ENCODE results near the gene NCOA7.

DNA sequence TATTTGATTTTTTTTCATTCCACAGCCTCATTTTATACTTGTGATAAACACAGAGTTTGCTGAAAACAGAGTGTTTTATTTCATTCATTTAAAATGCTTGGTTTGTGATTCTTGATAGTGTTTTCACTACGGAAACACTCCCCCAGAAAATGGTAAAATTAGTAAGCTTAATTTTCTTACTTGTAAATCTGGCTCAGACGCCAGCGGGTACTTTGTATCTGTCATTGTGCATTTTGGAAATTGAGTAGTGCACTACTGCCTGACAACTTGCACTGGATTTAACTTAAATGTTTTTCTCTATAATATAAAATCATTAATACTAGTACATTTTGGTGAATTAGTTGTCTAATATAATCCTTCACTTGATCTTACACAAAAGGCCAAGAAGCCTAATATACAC lies 128.9 kb downstream of the NCOA7 start:
- TF ChIP-seq, protein P1, sequence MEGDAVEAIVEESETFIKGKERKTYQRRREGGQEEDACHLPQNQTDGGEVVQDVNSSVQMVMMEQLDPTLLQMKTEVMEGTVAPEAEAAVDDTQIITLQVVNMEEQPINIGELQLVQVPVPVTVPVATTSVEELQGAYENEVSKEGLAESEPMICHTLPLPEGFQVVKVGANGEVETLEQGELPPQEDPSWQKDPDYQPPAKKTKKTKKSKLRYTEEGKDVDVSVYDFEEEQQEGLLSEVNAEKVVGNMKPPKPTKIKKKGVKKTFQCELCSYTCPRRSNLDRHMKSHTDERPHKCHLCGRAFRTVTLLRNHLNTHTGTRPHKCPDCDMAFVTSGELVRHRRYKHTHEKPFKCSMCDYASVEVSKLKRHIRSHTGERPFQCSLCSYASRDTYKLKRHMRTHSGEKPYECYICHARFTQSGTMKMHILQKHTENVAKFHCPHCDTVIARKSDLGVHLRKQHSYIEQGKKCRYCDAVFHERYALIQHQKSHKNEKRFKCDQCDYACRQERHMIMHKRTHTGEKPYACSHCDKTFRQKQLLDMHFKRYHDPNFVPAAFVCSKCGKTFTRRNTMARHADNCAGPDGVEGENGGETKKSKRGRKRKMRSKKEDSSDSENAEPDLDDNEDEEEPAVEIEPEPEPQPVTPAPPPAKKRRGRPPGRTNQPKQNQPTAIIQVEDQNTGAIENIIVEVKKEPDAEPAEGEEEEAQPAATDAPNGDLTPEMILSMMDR (IDR thresholded peaks at IDR 0.05; ENCODE audit: insufficient read depth, low read length): no peak
- TF ChIP-seq, protein P2, sequence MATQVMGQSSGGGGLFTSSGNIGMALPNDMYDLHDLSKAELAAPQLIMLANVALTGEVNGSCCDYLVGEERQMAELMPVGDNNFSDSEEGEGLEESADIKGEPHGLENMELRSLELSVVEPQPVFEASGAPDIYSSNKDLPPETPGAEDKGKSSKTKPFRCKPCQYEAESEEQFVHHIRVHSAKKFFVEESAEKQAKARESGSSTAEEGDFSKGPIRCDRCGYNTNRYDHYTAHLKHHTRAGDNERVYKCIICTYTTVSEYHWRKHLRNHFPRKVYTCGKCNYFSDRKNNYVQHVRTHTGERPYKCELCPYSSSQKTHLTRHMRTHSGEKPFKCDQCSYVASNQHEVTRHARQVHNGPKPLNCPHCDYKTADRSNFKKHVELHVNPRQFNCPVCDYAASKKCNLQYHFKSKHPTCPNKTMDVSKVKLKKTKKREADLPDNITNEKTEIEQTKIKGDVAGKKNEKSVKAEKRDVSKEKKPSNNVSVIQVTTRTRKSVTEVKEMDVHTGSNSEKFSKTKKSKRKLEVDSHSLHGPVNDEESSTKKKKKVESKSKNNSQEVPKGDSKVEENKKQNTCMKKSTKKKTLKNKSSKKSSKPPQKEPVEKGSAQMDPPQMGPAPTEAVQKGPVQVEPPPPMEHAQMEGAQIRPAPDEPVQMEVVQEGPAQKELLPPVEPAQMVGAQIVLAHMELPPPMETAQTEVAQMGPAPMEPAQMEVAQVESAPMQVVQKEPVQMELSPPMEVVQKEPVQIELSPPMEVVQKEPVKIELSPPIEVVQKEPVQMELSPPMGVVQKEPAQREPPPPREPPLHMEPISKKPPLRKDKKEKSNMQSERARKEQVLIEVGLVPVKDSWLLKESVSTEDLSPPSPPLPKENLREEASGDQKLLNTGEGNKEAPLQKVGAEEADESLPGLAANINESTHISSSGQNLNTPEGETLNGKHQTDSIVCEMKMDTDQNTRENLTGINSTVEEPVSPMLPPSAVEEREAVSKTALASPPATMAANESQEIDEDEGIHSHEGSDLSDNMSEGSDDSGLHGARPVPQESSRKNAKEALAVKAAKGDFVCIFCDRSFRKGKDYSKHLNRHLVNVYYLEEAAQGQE (IDR thresholded peaks at IDR 0.05; ENCODE audit: insufficient replicate concordance, low read depth): no peak
- TF ChIP-seq GABPA (IDR thresholded peaks at IDR 0.05; ENCODE audit: low read depth): no peak
- TF ChIP-seq SPI1 (IDR thresholded peaks at IDR 0.05; ENCODE audit: borderline replicate concordance, low read depth): no peak
- no peak for TF ChIP-seq POLR2AphosphoS5 (IDR thresholded peaks at IDR 0.05; ENCODE audit: low read depth)

All from HL-60 (cell line).